HG02870 (cell line): ENCODE data around the gene C17orf58.
"Not testable (repeated sequence)": the region's sequence is repeated elsewhere in the genome, so short reads cannot be mapped to it uniquely, and the experiment has no call there.

Experiments used
- ATAC-seq: cut with Tn5 transposase; IDR thresholded peaks from one replicate; pipeline ENCODE4 v1.9.1; 2021; ENCODE audit warnings: mild to moderate bottlenecking, moderate library complexity; ENCODE audit not compliant: unreplicated experiment

The C17orf58 gene

DNA sequence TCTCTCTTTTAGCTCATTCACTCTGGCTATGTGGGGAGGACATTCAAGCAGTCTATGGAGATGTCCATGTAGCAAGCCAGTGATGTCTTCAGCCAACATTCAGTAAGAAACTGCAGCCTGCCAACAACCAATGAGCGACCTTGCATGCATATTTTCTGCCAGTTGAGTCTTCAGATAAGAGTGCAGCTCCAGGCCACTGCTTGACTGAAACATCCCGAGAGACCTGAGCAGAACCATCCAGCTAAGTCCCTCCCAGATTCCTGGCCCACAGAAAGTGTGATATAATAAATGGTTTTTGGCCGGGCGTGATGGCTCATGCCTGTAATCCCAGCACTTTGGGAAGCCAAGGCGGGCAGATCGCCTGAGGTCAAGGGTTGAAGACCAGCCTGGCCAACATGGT lies 10.5 kb upstream of the C17orf58 start:
- no peak for ATAC-seq

DNA sequence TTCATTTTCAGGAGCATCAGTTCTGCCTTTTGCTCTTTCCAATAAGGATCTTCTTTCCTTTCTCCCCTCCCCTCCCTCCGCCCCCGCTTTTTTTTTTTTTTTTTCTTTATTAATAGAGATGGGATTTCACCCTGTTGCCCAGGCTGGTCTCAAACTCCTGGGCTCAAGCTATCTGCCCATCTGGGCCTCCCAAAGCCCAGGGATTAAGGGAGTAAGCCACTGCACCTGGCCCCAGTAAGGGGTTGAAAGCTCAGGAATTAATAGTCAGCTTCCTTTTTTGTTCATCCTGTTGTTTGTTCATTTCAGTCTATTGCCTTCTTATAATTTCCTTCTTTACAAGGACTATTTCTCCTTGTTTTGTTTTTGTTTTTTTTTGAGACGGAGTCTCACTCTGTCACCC lies 7.9 kb upstream of the C17orf58 start:
- no peak for ATAC-seq

DNA sequence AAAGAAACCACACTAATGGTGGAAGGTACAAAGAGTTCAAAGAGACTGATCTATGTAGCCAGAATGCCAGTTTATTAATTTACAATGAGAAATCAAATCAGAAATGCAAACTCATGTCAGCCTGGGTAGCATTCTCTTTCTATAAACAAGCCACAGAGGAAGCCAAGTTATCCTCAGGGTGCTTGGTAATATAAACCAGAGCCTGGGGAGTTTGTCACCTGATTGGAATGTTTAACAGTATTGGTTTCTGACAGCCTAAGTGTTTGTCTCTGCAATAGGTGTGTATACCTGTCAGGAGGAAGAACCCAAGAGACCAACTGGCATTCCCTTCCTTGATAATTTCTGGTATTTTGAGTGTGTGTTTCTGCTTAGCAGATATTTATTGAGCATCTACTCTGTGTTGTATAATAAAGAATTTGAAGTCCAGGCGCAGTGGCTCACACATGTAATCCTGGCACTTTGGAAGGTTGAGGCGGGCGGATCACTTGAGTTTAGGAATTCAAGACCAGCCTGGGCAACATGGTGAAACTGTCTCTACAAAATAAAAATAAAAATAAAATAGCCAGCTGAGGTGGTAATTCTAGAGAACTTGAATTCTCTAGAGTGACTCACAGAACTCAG lies 3.1 kb upstream of the C17orf58 start:
- ATAC-seq: no peak

DNA sequence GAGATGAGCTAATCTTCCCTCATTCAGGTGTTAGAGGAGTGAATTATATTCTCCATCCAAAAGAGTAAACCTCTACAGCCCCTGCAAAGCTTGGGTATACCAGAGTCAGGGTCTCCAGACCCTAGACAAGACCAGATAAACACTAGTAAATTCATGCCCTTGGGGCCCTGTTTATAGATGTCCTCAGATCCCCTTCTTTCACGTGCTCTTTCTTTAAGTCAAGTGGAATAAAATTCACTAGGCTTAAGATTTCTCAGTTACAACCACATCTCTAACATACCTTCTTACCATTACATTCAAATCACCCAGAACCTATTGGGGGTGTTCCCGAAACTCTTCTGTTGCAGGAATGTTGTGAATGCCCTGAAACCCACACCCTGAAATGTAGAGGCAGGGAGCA lies 2.2 kb upstream of the C17orf58 start:
- no peak for ATAC-seq

DNA sequence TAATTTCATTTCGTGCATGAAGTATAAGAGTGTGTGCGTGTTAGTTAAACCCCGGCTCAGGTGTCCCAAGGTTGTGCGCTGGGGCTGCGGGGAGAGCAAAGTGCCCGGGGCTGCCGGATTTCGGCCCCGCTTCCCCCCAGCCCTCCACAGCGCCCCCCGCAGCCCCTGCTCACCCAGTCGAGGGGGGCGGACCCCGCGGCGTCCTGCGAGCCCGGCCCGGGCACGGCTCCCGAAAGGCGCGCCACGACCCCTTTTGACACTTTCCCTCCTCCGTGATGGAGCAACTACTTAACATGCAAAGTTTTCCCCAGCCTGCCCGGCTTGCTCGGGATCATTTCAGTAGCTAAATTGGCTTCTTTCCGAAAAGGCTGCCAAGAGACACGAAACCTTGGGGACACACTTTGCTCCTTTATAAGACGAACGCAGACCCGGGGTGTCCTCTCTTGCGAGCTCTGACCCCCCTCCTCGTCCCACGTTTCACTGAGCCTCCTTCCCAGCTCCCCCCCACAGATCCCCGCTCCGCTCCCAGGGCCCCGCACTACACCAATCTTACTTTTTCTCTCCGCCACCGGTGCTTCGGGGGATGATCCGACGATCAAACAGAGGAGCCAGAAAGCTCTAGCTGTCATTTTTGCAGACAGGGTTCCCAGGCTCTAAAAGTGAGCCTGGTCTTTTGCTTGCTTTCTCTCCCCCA lies 552 bp downstream of the C17orf58 start:
- no peak for ATAC-seq

DNA sequence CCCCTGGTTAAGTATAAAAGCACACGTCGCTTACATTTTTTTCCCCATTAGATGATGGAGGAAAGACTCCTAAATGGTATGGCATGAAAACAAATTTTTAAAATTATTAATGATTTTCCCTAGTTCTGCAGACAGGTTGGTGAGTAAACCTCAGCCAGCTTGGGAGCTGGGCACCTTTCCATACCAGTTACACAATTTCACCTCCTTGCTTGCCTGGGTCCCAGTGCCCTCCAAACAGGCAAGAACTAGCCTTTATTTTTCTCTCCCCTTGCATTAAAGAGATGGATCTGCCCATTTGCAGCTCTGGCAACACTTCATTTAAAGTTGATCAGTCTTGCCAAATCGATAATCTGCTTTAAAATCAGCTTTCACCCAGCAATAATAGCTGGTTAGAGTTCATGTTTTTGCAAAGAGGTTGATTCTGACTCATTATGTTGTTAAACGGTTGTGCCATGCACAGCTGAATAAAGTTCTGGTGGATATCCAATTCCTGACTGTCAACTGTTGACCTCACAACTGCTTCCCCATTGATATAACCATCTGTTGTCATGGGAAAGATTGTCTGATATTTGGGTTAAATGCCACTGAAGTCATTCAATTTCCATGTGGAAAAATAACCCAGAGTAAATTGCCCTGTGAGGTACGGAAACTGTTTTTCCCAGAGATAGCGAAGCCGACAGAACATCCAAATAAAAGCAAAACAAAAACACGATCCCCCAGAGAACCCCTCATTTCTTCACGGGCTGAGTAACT lies 1.3 kb downstream of the C17orf58 start:
- no peak for ATAC-seq

DNA sequence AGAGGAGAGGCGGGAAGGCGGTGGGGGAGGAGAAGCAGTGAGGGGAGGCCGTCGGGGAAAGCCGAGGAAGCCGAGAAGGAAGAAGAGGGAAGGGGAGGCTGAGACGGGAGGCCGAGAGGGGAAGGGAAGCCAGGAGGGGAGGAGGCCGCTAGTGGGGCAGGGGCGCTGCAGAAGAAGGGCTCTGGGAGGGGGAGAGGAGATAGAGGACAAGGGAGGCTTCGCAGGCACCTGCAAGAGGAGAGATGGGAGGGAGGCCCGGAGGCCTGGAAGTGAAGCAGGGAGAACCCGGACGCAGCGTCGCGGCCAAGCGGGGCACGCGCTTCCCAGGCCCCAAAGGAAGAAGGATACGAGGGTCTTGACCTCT lies 2.3 kb downstream of the C17orf58 start:
- peak; percentile 10 for ATAC-seq

DNA sequence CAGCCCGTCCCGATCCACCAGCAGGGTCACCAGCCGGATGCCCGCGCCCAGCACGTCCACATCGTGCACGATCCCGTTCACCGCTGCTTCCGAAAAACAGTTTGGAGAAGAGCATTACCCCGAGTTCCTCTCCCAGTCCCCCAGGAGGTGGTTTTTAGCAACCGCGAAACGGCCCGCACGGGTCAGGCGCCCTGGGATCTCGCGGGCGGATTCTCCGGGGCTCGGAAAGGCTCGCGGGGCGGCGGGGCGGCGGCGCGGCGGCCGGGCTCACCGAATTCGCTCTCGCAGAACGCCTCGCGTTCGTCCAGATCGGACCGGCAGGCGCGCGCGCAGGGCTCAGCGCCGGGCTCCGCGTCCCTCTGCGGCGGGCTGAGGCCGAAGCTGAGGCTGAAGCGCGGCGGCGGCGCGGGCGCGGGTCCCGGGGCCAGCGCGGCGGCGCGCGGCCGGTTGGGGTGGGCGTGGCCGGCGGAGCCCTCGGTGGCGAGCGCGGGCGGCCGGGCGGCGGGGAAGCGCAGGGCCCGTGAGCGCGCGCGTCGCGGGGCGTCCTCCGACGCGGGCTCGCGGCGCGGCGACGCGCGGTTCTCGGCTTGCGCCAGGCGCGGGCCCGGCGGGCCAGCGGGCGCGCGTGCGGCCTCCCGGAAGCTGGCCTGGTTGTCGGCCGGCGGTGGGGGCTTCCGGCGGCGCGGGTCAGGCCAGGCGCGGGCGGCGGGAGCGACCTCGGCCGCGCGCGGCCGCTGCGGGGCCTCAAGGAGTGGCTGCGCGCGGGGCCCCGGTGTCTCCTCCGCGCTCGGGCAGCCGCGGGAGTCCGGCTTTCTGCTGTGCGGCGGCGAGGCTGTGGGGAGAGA lies 2.9 kb downstream of the C17orf58 start:
- peak; percentile 61 for ATAC-seq

DNA sequence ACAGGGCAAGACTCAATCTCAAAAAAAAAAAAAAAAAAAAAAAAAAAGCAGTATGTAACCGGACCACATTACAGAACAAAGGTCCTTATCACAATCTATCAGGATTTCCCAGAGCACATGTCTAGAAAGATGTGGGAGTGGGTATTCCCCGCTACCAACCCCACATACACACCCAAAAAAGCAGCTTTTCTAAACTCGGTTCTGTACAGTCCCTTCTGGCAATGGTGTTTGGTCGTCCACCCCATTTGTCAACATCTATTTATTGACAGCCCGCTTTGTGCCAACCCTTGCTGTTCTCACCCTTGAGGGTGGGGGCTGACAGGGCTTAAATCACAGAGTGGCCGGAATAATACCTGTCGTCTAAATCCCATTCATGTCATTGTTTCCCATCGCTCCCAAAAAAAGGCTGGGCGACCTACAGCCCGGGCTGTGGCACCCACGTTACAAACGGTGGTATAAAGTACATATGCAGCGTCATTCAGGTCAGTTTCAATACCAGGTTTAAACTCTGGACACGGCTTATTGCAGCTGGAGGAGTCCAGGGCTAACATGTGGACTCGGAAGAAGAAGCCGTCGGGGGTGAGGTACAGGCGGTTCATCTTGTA lies 3.6 kb downstream of the C17orf58 start:
- peak; percentile 7 for ATAC-seq

DNA sequence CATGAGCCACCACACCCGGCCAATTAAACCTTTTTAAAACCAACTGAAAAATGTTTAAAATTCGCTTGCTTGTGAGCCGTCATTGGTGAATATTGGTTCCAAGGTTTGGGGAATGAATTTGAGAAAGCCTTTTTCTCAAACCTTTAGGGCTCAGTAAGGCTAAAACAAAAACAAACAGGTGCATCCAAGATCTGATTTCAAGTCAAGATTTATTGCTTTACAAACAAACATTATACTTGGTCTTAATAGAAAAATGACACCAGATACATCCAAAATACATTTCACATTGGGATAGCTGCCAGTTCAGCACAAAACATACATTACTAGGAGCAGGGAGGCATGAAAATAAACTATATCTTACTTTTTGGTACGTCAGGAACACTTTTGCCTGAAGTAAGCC lies 5.4 kb downstream of the C17orf58 start:
- ATAC-seq: no peak

DNA sequence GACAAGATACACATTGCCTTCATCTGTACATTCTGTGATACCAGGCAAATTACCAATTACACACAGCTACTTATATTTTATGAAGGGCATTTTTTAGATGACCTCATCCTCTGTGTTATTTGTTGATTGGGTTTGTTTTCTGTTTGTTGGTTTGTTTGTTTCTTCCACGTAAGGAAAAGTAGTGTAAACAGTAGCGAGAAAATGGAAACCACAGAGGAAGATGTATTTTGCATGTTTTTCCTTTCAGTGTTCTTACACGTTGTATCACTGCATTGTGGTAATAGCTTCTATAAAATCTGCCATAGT lies 12.9 kb downstream of the C17orf58 start:
- ATAC-seq: no peak

DNA sequence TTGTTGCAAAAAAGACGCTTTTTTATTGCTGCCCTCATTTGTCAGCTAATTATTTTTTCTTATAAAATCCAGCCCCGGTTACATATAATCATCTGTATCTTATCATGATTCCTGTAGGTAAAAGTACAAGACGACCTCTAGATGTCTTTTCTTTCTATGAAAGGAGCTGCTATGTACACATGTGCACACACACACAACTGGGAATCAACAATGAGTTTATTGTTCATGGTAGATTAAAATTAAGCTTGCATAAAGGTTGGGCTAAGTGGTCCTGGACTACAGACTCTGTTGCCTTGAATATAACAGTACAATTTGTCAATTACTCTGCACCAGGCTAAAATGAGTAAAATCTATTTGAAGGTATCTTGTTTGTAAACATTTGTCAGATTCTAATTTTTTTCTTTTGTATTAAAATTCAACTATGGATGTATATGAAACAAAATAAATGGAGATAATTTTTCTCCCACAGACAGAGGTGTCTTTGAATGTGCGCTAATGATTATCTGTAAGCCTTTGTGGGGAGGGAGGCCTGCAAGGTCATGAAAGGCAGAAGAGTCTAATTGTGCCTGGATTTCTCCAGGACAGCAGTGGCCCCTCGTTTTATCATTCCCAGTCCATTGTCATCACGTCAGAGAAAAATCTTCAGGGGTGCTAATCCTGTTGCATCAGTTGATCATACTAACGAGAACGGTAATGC lies 13.4 kb downstream of the C17orf58 start:
- no peak for ATAC-seq

DNA sequence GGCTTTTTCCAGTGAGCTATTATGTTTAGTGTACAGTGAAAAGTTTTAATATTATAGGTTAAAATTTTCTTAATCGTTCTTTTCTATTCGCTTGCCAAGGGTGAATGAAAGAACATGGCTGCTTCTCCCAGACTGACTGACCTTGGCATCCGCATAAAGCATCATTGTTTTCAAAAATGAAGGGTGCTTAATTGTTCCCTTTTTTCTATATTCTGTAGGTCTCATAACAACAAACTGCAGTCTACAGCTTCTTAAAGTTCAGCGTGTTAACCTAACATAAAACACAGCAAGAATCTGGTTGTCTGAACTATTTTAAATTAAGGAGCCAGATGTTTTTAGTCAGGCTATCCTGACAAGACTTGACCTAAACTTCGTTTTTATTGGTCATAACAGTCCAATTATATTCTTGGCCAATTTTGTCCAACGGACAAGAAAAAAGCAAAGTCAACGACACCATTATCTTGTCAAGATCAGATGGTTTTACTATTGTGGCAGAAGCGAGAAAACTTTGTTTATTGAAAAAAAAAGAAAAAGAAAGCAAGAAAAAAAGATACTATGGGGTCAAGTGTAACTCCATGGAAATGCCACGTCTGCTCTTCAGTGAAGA lies 14.1 kb downstream of the C17orf58 start:
- ATAC-seq: no peak

DNA sequence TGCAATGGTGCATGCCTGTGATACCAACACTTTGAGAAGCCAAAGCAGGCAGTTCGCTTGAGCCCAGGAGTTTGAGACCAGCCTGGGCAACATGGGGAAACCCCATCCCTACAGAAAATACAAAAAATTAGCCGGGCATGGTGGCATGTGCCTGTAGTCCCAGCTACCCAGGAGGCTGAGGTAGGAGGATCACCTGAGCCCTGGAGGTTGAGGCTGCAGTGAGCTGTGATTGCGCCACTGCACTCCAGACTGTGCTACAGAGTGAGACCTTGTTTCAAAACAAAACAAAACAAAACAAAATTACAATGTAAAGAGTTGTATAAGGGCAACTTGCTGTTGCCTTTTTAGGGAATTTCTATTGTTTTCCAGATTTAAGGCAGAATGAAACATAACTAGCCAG lies 15.4 kb downstream of the C17orf58 start:
- ATAC-seq: not testable (repeated sequence)

DNA sequence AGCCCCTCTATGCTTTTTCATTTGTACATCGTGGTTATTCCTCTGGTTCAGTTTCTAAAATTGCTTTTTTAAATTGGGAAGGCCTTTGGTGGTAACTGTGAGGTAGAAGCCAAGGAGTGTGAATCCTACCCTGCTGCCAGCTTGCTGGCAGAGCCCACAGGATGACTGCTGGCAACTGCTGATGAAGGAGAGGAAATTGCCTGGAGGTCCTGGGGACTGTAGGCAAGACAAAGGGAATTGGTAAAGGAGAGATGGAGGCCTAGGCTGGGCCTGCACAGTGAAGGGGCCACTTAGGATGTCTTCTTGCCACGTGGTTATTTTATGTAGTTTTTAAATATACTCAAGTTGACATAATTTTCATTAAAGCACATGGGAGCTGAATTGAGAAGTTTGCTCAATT lies 15.8 kb downstream of the C17orf58 start:
- ATAC-seq: no peak

DNA sequence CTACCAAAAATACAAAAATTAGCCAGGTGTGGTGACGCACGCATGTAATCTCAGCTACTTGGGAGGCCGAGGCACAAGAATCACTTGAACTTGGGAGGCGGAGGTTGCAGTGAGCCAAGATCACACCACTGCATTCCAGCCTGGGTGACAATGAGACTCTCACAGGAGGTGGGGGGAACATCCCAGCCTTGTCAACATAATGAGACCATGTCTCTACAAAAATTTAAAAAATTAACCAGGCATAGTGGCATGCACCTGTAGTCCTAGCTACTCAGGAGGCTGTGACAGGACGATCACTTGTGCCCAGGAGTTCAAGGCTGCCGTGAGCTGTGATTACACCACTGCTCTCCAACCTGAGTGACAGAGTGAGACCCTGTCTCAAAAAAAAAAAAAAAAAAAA lies 20.0 kb downstream of the C17orf58 start:
- not testable (repeated sequence) for ATAC-seq

DNA sequence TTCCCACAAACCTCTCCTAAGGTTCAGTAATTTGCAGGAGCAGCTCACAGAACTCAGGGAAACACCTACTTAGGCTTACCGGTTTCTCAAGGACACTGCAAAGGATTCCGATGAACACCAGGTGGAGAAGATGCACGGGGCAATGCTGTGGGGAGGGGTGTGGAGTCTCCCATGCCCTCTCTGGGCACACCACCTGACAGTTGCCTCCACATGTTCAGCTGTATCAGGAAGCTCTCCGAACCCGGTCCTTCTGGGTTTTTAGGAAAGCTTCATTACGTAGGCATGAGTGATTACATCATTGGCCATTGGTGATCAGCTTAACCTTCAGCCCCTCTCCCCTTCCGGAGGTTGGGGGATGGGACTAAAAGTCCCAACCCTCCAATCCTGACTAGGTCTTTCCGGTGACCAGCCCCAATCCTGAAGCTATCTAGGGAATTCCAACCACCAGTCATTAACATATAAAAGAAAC lies 21.6 kb downstream of the C17orf58 start:
- no peak for ATAC-seq

DNA sequence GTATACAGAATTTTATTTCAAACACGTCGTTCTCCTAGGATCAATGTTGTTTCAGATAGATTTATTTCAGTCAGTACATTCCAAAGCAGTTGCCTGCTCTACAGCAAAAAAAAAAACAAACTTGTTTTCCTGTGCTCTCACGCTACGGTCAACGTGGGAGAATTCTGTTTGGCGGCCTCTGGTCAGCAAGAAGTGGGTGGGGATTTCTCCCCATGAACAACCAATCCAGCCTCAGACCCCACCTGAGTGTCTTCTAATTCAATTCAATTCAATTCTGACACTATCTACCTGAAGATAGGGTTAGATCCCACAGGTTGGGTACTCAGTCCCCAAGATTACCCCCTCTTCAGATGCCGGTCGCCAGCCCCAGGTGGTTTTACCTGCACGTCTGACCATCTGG lies 22.1 kb downstream of the C17orf58 start:
- ATAC-seq: no peak

DNA sequence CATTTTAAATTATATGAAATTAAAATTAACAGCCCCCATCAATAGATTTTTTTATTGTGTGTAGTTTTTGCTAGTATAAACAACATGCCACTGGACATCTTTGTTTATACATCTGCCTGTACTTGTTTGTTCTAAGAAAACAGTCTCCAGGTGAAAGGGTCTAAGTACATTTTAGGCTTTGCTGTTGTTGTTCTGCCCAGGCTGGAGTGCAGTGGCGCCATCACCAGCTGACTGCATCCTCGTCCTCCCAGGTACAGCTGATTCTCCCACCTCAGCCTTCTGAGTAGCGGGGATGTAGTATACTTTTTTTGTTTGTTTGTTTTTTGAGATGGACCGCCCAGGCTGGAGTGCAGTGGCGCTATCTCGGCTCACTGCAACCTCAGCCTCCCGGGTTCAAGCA lies 25.5 kb downstream of the C17orf58 start:
- no peak for ATAC-seq

DNA sequence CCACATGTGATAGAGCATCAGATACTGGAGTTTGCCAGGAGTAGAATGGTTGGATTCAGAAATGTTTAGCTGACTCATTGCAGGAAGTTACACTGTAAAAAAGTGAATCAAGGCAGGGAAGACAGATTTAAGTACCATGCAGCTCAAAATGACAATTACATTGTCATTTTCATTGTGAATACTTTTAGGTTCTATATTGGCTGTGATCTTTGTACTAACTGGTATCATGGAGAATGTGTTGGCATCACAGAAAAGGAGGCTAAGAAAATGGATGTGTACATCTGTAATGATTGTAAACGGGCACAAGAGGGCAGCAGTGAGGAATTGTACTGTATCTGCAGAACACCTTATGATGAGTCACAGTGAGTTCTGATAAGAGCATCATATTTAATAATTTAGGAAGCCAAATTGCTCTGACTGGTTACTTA lies 33.1 kb downstream of the C17orf58 start:
- peak; percentile 67 for ATAC-seq
